ENCODE data around the gene MLNR.

The MLNR gene

DNA sequence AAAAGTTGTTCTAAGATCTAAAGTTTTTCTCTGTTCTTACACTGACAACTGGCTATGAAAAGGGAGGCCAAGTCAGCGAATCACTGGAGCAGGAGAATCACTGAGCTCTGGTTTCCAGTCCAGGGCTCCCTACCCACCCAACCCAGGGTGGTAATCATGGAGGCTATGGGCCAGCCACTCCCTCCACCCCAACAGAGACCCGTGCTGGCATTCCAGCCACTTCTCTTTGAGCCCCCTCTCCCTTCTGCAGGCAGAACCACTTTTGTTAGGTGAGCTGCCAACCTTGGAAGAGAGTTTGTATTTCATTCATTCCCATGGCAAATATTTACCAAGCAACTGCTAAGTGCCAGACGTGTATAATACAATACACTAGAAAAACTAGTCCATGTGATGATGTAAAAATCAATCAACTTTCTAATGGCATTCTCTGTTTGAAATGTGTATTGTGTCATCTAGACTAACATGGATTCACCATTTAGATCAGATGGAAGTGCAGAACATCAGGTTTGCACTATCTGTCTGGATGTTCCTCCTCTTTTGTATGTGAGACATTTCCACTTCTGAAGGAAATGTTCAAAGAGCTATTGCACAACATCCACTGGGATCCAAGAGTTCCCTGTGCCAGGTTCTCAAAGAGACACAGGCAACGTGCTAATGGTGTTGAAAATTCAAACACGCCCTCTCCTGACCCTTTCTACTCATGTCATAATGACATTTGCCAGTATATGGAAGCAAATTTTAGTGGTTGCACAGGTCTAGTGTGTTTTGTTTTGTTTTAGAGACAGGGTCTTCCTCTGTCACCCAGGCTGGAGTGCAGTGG, 5.3 kb downstream of the MLNR start:
- no peak for DNase-seq (ENCODE audit: low read depth)

GRCh38 chr13:49226613-49227012, 6.5 kb downstream of the MLNR start:
- no peak for DNase-seq (ENCODE audit: low read depth)

DNA sequence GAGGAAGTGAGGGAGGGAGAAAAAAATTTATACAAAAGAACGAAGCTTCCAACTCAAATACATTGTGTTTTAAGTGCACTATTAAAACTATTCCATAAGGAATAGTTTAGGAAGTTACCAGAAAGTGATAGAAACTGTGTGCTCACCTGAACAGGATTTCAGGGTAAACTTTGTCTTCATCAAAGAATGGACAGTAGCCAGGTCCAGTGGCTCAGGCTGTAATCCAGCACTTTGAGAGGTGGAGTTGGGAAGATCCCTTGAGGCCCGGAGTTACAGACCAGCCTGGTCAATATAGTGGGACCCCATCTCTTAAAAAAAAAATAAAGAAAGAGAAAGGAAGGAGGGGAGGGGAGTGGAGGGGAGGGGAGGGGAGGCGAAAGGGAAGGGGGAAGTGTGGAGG, 14.6 kb downstream of the MLNR start:
- DNase-seq (ENCODE audit: low read depth), result no peak

- no peak for DNase-seq (ENCODE audit: low read depth)
Observed at GRCh38 chr13:49235856-49236431, 15.8 kb downstream of the MLNR start.

DNA sequence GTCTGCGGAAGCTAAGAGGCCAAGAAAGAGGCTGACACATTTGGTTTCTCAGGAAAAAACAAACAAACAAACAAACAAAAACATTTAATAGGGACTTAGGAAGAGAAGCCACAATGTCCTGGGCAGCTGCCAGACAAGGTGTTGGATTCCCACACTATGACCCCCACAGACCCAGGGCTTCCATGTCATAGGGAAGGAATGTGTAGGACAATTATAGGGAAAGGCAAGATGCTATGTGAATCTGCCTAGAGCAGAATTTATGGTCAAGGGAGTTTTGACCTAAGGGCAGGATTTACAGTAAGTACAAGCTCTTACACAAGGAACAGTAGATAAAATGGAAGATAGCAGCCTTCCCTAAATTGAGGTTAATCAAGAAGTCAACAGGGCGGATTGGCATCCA, 18.5 kb downstream of the MLNR start:
- no peak for DNase-seq (ENCODE audit: low read depth)

DNA sequence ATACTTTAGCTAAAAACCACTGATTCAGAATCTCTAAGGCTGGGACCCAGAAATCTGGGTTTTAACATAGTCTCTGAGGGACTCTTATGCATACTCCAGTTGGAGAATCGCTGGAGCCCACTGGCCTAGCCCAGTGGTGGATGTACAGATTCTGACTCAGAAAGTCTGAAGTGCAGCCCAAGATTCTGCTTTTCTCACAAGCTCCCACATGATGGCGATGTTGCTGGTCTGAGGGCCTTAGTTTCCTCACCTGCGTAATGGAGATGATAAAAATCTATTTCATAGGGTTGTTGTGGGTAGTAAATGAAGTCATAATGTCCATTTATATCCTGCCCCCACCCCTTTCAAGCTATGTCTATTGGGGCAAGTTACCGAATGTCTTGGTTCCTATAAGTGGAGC, 19.9 kb downstream of the MLNR start:
- no peak for DNase-seq (ENCODE audit: low read depth)

DNA sequence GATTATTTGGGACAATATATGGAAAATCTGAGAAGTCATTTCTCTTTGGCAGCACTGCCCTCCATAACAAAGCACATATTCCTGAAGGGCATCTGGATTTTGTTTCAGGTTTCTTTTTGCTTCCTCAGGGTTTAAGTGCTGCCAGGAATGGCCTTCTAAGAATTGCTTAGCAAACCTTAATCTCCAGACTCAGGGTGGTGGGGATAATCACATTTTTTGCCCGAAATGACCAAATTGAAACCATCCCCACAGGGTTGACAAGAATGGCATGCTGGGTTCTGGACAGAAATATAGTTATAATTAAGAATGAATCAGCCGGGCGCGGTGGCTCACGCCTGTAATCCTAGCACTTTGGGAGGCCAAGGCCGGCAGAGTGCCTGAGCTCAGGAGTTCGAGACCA, 21.2 kb downstream of the MLNR start:
- no peak for DNase-seq (ENCODE audit: low read depth)

- DNase-seq (ENCODE audit: low read depth), result no peak
Observed at GRCh38 chr13:49245101-49245500, 25.0 kb downstream of the MLNR start.

DNA sequence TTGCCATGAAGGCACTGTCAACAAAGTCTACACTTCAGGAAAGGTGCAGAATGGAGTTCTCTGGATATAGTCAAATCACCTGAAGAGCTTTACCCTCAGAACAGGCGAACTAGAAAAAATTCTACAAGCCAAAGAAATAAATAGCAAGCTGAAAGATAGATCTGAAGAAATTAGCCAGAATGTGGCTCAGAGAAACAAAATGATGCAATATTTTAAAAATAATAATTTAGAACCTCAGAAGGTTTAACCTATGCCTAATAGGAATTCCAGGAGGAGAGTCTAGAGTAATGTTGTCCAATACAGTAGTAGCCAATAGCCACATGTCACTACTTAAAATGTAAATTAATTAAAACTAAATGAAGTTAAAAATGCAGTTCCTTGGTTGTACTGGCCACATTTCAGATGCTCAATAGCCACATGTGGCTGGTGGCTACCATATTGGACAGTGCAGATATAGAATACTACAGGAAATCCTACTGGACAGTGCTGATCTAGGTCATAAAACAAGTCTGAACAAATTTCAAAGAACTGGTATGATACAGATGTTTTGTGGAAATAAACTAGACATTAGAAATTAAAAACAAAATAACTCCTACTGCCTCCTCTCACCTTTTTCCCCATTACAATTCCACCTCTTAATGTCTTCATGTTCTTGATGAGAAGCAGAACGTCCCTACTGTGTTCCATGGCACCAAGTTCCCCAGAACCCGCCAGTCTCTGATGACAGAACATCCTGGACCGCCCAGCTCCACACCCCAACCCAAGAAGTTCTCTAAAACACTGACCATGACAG, 26.9 kb downstream of the MLNR start:
- no peak for DNase-seq (ENCODE audit: low read depth)

- DNase-seq (ENCODE audit: low read depth), result peak; percentile 83
Observed at GRCh38 chr13:49247643-49248621, 27.8 kb downstream of the MLNR start, which contains the start of gene CDADC1. TSS of gene CDADC1 (plus strand) at chr13:49247925. CDS start at chr13:49248038, 113 bp downstream.

GRCh38 chr13:49248622-49249002, 28.5 kb downstream of the MLNR start:
- DNase-seq (ENCODE audit: low read depth), result no peak

- no peak for DNase-seq (ENCODE audit: low read depth)
Observed at GRCh38 chr13:49251326-49251725, 31.2 kb downstream of the MLNR start.

DNA sequence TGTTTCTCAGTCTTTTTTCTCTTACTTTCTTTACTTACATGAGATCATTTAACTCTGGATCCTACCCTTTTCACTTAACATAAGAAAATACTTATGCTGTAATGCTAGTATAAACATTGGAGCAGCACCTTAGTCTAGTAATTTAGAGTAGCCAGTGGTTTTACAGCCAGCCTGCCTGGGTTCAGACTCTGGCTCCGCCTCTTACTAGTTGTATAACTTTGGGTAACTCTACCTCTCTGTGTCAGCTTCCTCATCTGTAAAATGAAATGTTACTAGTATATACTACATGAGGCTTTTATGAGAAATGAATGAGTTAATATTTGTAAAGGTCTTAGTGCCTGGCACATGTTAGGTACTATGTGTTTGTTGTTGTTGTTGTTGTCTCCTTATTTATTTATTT, 33.2 kb downstream of the MLNR start:
- DNase-seq (ENCODE audit: low read depth), result no peak

DNA sequence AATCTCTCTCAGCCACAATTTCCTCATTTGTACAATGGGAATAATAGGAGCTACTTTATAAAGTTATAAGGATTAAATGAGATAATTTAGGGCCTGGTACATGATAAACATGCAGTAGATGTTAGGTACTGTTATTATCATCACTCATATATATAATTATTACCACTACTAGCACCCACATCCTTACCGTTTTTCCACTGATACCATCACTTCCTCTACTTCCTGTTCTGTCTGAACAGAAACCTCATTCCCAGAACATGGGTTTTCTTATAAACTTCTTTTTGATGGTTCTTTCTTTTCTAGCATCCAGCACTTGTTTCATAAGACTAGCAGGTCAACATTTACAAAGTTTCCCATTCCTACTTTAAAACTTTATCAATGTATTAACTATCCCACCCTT, 33.9 kb downstream of the MLNR start:
- DNase-seq (ENCODE audit: low read depth), result no peak

- DNase-seq (ENCODE audit: low read depth), result no peak
Observed at GRCh38 chr13:49256841-49257240, 36.7 kb downstream of the MLNR start.

- DNase-seq (ENCODE audit: low read depth), result no peak
Observed at GRCh38 chr13:49258089-49258796, 38.1 kb downstream of the MLNR start.

GRCh38 chr13:49259586-49259985, 39.4 kb downstream of the MLNR start:
- no peak for DNase-seq (ENCODE audit: low read depth)

- no peak for DNase-seq (ENCODE audit: low read depth)
Observed at GRCh38 chr13:49262634-49263033, 42.5 kb downstream of the MLNR start.

- DNase-seq (ENCODE audit: low read depth), result no peak
Observed at GRCh38 chr13:49265822-49266221, 45.7 kb downstream of the MLNR start.

DNA sequence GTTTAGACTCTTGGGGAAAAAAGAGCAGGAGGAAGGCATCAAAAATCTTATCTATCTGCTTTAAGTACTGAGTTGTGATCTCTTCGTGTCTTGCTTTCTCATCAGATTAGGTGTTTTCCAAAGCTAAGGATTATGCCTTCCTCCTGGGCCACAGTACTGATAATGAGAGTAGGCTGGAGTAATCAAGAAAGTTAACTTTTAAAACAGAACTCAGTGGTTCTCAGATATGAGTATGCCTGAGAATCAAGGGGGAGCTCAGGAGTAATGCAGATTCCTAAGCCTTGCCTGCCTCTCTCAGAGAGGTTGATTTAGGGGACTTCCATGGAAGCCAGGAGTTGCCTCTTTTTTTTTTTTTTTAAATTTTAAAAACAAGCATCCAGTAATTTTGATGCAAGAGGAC, 51.1 kb downstream of the MLNR start:
- no peak for DNase-seq (ENCODE audit: low read depth)
